Panc1 (cell line): ENCODE results near the gene GLT1D1. TPM values are rescaled to one million over a fixed set of nuclear protein-coding genes. Genes with fewer than 3 reads are reported as not detected.

Experiments used
- ATAC-seq: fragments of 200-7000 bp; cut with Tn5 transposase; 2 replicates; pipeline ENCODE4 v1.9.1; 2020; ENCODE audit warnings: mild to moderate bottlenecking, moderate library complexity
- BruUV-seq: library from RNA; stranded (reverse); fragments of 400-500 nt; replicated peaks from 2 replicates; lab custom pipeline; 2021; lab: Mats Ljungman, UMichigan
- CTCF ChIA-PET: fragments of 300-600 bp; sonication (Branson Sonifier 250); formaldehyde crosslinking; loops from one replicate; lab custom pipeline; 2022; ENCODE audit warnings: antibody characterized with exemption; lab: Charles Lee
- POLR2A ChIA-PET: fragments of 300-600 bp; sonication (Branson Sonifier 250); formaldehyde crosslinking; loops from one replicate; lab custom pipeline; 2022; ENCODE audit warnings: antibody characterized with exemption; lab: Charles Lee
- DNase-seq: peaks from one replicate; pipeline ENCODE4 v3.0.0-alpha.2; 2010; ENCODE audit warnings: low read depth, low spot score
- H3K27ac ChIP-seq: 2 replicates; pipeline ENCODE4 v1.5.1; 2011; ENCODE audit warnings: mild to moderate bottlenecking, low read length, inconsistent platforms
- H3K27me3 ChIP-seq: fragments of 200-500 bp; sonication (Bioruptor generic); 2 replicates; pipeline ENCODE4 v1.6.0; 2014; ENCODE audit warnings: low read length, inconsistent platforms; ENCODE audit not compliant: control insufficient read depth, insufficient read depth
- H3K36me3 ChIP-seq: fragments of 200-500 bp; sonication (Bioruptor generic); 2 replicates; pipeline ENCODE4 v1.5.1; 2014; ENCODE audit warnings: inconsistent platforms, mild to moderate bottlenecking, low read length, moderate library complexity; ENCODE audit not compliant: control insufficient read depth, insufficient read depth
- H3K4me1 ChIP-seq: 2 replicates; pipeline ENCODE4 v1.5.1; 2011; ENCODE audit warnings: inconsistent platforms, mild to moderate bottlenecking, low read length, moderate library complexity; ENCODE audit not compliant: control insufficient read depth, insufficient read depth
- H3K4me3 ChIP-seq, 2 experiments: 2 replicates each; pipeline ENCODE4 v1.5.1; 2011 to 2012; ENCODE audit warnings: low read depth in 2 of 2, low read length in 2 of 2, mild to moderate bottlenecking in 2 of 2, inconsistent platforms in 1 of 2, moderate library complexity in 1 of 2
- H3K9me3 ChIP-seq: fragments of 200-500 bp; sonication (Bioruptor generic); 2 replicates; pipeline ENCODE4 v1.5.1; 2014; ENCODE audit warnings: low read depth, mild to moderate bottlenecking, inconsistent platforms, low read length, moderate library complexity; ENCODE audit not compliant: control insufficient read depth, insufficient read depth
- CTCF ChIP-seq: fragments of 450-650 bp; IDR thresholded peaks from 2 replicates; pipeline ENCODE4 v1.5.1; 2017; ENCODE audit warnings: mild to moderate bottlenecking
- POLR2AphosphoS5 ChIP-seq: IDR thresholded peaks from 2 replicates; pipeline ENCODE4 v1.6.1; 2012; ENCODE audit warnings: mild to moderate bottlenecking, low read depth, low read length, moderate library complexity
- REST ChIP-seq, 2 experiments: IDR thresholded peaks; 2 replicates each; pipeline ENCODE4 v1.6.1; 2011 to 2012; ENCODE audit warnings: low read depth in 2 of 2, control low read depth in 1 of 2, low read length in 1 of 2, mild to moderate bottlenecking in 1 of 2, moderate library complexity in 1 of 2; ENCODE audit not compliant: insufficient read depth in 1 of 2
- SIN3A ChIP-seq: IDR thresholded peaks from 2 replicates; pipeline ENCODE4 v1.6.1; 2012; ENCODE audit warnings: low read depth, mild to moderate bottlenecking, low read length, moderate library complexity, borderline replicate concordance; ENCODE audit not compliant: insufficient read depth
- TCF7L2 ChIP-seq: IDR thresholded peaks from 2 replicates; pipeline ENCODE4 v1.6.1; 2011; ENCODE audit warnings: mild to moderate bottlenecking, low read depth, low read length, inconsistent platforms
- in situ Hi-C: cut with HindIII; loops from 2 replicates; pipeline ENCODE4 v1.10.0; 2016; ENCODE audit warnings: low sequenced_read_pairs, low pct_unique_long_range_greater_than_20kb
- intact Hi-C: fragments of 100-400 bp; cut with micrococcal nuclease; formaldehyde crosslinking; loops from one replicate; pipeline ENCODE4 v1.10.0; 2022; ENCODE audit not compliant: unreplicated experiment
- total RNA-seq: library from RNA; stranded (reverse); gene quantifications from one replicate; pipeline ENCODE4 v1.2.1, GENCODE V29; 2021; ENCODE audit not compliant: unreplicated experiment

GLT1D1 gene
- total RNA-seq, 1 experiment from 2014 or later: not detected

- no TSS peak for BruUV-seq
- TF ChIP-seq CTCF (no peak), SIN3A (no peak), TCF7L2 (no peak), POLR2AphosphoS5 (no peak), REST (IDR thresholded peaks at IDR 0.05; ENCODE audit: insufficient read depth in 1 of 2, low read depth in 2 of 2, low read length in 1 of 2) (no peak)
- Histone ChIP-seq H3K27ac (no peak overlapping the region), H3K27me3 (no peaks in the 10 kb centered on the region), H3K4me1 (no peaks in the 10 kb centered on the region), H3K36me3 (no peaks in the 10 kb centered on the region), H3K9me3 (no peaks in the 10 kb centered on the region), H3K4me3 (no peak overlapping the region)
- ChIA-PET CTCF (no interaction called here), POLR2A (no interaction called here)
- in situ Hi-C loops (no loop called here), intact Hi-C loops (no loop called here)
- DNase-seq (no peak), ATAC-seq (no peak)
These were observed 65.4 kb downstream of the GLT1D1 start for GRCh38 chr12:128918481-128919260.

- in situ Hi-C loops (no loop called here), intact Hi-C loops (no loop called here)
- ChIA-PET POLR2A (no interaction called here), CTCF (no interaction called here)
- H3K9me3 ChIP-seq: no peaks in the 10 kb centered on the region
- no peak overlapping the region for H3K4me3 ChIP-seq
- DNase-seq: no peak
- no TSS peak for BruUV-seq
- no peak overlapping the region for H3K27ac ChIP-seq
- H3K4me1 ChIP-seq: no peaks in the 10 kb centered on the region
- no peak for ATAC-seq
- H3K27me3 ChIP-seq: no peaks in the 10 kb centered on the region
- no peaks in the 10 kb centered on the region for H3K36me3 ChIP-seq
- TF ChIP-seq CTCF (no peak), POLR2AphosphoS5 (no peak), TCF7L2 (no peak), REST (IDR thresholded peaks at IDR 0.05; ENCODE audit: insufficient read depth in 1 of 2, low read depth in 2 of 2, low read length in 1 of 2) (no peak), SIN3A (no peak)
These were observed 67.2 kb downstream of the GLT1D1 start for GRCh38 chr12:128920468-128920867.
